ENCODE data around the gene SLCO1B3.

Gene SLCO1B3

DNA sequence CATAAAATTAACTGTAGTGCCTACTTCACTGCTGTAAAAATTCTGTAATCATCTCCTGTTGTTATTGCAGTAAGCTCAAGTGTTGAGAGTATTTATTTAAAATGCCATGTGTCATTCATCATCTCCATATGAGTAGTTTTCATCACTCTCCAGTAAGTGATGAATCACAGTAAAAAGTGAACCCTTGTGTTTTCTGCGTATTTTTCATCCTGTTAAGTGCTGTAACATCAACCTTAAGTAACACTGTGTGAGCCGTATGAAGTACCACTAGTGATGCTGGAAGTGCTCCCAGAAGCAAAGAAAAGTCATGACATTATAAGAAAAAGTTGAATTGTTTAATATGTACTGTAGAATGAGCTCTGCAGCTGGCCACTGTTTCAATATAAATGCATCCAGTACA lies 55.4 kb downstream of the SLCO1B3 start:
- in situ Hi-C loops (cut with MboI; ENCODE audit: low pct_unique_long_range_greater_than_20kb, low sequenced_read_pairs, unreplicated experiment) = no loop called here
- no peak for DNase-seq (ENCODE audit: low spot score)
- TF ChIP-seq, protein P1, sequence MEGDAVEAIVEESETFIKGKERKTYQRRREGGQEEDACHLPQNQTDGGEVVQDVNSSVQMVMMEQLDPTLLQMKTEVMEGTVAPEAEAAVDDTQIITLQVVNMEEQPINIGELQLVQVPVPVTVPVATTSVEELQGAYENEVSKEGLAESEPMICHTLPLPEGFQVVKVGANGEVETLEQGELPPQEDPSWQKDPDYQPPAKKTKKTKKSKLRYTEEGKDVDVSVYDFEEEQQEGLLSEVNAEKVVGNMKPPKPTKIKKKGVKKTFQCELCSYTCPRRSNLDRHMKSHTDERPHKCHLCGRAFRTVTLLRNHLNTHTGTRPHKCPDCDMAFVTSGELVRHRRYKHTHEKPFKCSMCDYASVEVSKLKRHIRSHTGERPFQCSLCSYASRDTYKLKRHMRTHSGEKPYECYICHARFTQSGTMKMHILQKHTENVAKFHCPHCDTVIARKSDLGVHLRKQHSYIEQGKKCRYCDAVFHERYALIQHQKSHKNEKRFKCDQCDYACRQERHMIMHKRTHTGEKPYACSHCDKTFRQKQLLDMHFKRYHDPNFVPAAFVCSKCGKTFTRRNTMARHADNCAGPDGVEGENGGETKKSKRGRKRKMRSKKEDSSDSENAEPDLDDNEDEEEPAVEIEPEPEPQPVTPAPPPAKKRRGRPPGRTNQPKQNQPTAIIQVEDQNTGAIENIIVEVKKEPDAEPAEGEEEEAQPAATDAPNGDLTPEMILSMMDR (IDR thresholded peaks at IDR 0.05; ENCODE audit: extremely low read depth, insufficient read depth, missing control alignments) = no peak

DNA sequence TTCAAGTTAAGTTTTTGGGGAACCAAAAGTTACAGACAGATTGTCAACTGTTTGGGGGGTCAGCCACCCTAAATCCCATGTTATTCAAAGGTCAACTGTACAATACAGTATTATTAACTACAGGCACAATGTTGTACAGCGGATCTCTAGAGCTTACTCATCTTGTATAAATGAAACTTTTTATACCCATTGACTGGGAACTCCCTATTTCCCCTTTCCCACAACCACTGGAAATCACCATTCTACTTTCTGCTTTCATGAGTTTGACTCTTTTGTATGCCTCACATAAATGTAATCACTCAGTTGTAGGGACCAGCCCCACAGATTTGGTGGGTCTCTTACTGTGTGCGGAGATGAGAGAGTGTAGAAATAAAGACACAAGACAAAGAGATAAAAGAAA lies 57.8 kb downstream of the SLCO1B3 start:
- in situ Hi-C loops (cut with MboI; ENCODE audit: low pct_unique_long_range_greater_than_20kb, low sequenced_read_pairs, unreplicated experiment) = no loop called here
- no peak for DNase-seq (ENCODE audit: low spot score)
- TF ChIP-seq, protein P1 (IDR thresholded peaks at IDR 0.05; ENCODE audit: extremely low read depth, insufficient read depth, missing control alignments) = no peak

DNA sequence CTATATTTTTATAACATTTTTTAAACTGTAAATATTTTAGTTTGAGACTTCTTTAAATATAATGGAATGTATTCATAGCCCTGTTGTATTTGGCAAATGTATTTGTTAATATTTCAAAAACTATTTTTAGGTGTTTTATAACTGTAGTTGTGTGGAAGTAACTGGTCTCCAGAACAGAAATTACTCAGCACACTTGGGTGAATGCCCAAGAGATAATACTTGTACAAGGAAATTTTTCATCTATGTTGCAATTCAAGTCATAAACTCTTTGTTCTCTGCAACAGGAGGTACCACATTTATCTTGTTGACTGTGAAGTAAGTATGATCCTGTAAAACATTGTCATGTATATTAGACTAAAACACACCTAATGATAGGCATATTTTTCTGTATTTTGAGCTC lies 72.8 kb downstream of the SLCO1B3 start:
- in situ Hi-C loops (cut with MboI; ENCODE audit: low pct_unique_long_range_greater_than_20kb, low sequenced_read_pairs, unreplicated experiment) = no loop called here
- TF ChIP-seq, protein P1 (IDR thresholded peaks at IDR 0.05; ENCODE audit: extremely low read depth, insufficient read depth, missing control alignments) = no peak
- no peak for DNase-seq (ENCODE audit: low spot score)

DNA sequence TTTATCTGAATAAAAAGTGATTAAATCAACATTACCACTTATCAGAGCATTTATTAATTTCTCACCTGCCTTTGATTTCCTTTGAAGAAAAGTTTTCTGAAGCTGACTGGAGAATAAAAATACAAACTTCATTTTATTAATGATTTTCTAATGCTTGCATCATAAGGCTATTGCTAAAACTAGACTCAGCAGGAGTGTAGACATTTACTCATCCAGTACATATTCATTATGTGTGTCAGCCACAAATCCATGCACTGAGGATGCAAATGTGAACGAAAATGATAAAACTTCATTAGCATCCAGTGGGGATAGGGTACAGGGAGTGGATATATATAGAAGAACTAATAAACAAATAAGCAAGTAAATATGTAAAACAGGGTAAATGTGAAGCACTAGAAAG lies 74.6 kb downstream of the SLCO1B3 start:
- in situ Hi-C loops (cut with MboI; ENCODE audit: low pct_unique_long_range_greater_than_20kb, low sequenced_read_pairs, unreplicated experiment) = no loop called here
- TF ChIP-seq, protein P1 (IDR thresholded peaks at IDR 0.05; ENCODE audit: extremely low read depth, insufficient read depth, missing control alignments) = no peak
- no peak for DNase-seq (ENCODE audit: low spot score)

DNA sequence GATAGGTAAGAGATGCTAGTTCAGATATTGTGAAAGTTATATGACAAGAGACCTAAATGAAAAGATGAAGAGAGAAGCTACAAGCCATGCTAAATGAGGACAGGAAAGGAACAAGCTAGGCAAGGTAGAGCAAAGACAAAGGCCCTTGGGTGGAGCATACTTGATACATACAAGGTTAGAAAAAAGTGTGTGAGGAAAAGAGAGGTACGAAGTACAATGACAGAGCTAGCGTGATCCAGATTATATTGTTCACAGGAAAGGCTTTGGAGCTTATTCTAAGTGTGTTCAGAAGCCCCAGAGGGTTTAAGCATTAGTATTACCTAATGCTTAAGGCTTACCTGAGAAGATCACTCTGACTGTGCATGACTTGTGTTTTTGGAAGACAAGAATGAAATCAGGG lies 75.0 kb downstream of the SLCO1B3 start:
- in situ Hi-C loops (cut with MboI; ENCODE audit: low pct_unique_long_range_greater_than_20kb, low sequenced_read_pairs, unreplicated experiment) = no loop called here

DNA sequence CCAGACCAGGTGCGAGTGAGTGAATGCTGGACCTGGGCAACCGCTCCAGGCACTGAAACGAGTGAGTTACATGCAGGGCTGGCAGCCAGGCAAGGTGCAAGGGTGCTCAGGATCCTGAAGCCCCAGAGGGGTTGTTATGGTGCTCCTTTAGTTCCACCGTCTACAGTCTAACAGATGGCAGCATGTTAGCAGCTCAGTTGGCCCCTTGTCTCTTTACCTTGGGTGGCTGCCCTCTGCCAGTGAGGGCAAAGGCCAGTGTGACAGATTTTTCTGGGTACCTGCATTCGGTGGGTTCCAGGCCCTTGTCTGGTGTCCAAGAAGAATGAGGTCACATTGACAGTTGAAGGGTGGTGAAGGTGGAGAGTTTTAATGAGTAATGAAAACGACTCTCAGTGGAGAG lies 106.8 kb downstream of the SLCO1B3 start:
- in situ Hi-C loops (cut with MboI; ENCODE audit: low pct_unique_long_range_greater_than_20kb, low sequenced_read_pairs, unreplicated experiment) = no loop called here
- TF ChIP-seq, protein P1 (IDR thresholded peaks at IDR 0.05; ENCODE audit: extremely low read depth, insufficient read depth, missing control alignments) = no peak
- no peak for DNase-seq (ENCODE audit: low spot score)

More for the DNA sequence above, 75.0 kb downstream of the SLCO1B3 start:
- TF ChIP-seq, protein P1 (IDR thresholded peaks at IDR 0.05; ENCODE audit: extremely low read depth, insufficient read depth, missing control alignments) = no peak
- no peak for DNase-seq (ENCODE audit: low spot score)

DNA sequence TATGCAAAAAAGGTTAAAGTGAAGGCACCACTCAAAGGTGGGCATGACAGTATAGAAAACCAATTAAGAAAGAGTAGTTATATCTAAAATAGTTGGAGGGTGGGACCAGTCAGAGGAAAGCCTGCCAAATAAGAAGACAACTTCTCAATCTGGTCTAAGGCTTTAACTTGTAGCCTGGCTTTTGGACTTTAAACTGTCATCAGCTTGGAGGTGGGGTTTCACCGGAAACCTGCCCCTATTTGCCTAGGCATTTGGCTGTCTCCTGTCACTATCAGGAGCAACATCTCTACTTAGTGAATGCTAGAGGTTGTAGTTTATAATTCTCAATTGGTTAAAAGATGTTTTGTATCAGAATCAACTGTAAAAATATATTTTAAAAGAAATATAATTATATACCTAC lies 107.3 kb downstream of the SLCO1B3 start:
- in situ Hi-C loops (cut with MboI; ENCODE audit: low pct_unique_long_range_greater_than_20kb, low sequenced_read_pairs, unreplicated experiment) = no loop called here
- TF ChIP-seq, protein P1 (IDR thresholded peaks at IDR 0.05; ENCODE audit: extremely low read depth, insufficient read depth, missing control alignments) = no peak
- no peak for DNase-seq (ENCODE audit: low spot score)

Measured in GM13977 (cell line).